Measurements from ENCODE around the gene GOLPH3L. TPM values are rescaled to one million over a fixed set of nuclear protein-coding genes. Genes with fewer than 3 reads are reported as not detected.
"Not testable (repeated sequence)": the region's sequence is repeated elsewhere in the genome, so short reads cannot be mapped to it uniquely, and the experiment has no call there.

GOLPH3L gene
- total RNA-seq, 1 donor from 2014 or later, result 30.9 TPM

DNA sequence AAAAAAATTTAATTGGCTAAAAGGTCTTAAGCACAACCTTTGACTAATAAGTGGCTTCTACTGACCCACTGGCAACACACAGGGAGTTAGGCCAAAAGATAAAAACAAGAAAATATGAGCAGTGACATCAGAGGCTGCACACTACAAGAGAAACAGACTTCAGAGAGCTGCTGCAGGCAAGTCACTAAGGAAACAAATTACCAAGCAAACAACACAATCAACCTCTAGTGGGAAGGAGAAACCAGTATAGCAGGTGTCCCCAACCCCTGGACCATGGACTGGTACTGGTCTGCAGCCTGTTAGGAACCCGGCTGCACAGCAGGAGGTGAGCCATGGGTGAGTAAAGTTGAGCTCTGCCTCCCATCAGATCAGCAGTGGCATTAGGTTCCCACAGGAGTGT is 46.8 kb downstream of the GOLPH3L start:
- Mint-ChIP-seq H3K9me3 (no peaks in the 10 kb centered on the region), H3K27ac (peak overlapping the region; percentile 86), H3K4me3 (no peak overlapping the region), H3K4me1 (ENCODE audit: unreplicated experiment) (no peaks in the 10 kb centered on the region), H3K27me3 (no peaks in the 10 kb centered on the region), H3K36me3 (no peaks in the 10 kb centered on the region)
- no peak for DNase-seq (ENCODE audit: extremely low spot score, unreplicated experiment)
- no peak for TF ChIP-seq CTCF (conservative IDR thresholded peaks at IDR 0.05)

GRCh38 chr1:150649441-150650075 is 47.4 kb downstream of the GOLPH3L start:
- H3K27me3 Mint-ChIP-seq, result no peaks in the 10 kb centered on the region
- no peak for DNase-seq (ENCODE audit: extremely low spot score, unreplicated experiment)
- no peaks in the 10 kb centered on the region for H3K36me3 Mint-ChIP-seq
- H3K27ac Mint-ChIP-seq, result peak overlapping the region; percentile 86
- no peak overlapping the region for H3K4me3 Mint-ChIP-seq
- H3K4me1 Mint-ChIP-seq (ENCODE audit: unreplicated experiment), result no peaks in the 10 kb centered on the region
- no peaks in the 10 kb centered on the region for H3K9me3 Mint-ChIP-seq
- no peak for TF ChIP-seq CTCF (conservative IDR thresholded peaks at IDR 0.05)

DNA sequence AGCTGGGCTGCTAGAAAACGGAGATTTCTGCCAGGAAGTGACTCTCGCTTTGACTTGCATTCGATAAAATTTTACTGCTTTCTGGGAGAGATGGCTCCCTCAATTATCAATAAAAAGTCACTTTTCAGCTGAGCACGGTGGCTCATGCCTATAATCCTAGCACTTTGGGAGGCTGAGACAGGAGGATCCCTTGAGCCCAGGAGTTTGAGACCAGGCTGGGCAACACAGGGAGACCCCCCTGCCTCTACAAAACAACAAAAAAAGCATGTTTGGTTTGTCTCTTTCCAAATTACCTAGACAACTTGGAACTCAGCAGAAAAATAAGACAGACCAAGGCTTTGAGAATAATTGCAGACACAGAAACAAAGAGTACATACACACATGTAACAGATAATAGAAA is 54.7 kb downstream of the GOLPH3L start:
- H3K27ac Mint-ChIP-seq, result no peak overlapping the region
- no peaks in the 10 kb centered on the region for H3K9me3 Mint-ChIP-seq
- H3K36me3 Mint-ChIP-seq, result no peaks in the 10 kb centered on the region
- no peak overlapping the region for H3K4me3 Mint-ChIP-seq
- no peak for DNase-seq (ENCODE audit: extremely low spot score, unreplicated experiment)
- TF ChIP-seq CTCF (conservative IDR thresholded peaks at IDR 0.05), result no peak
- no peaks in the 10 kb centered on the region for H3K27me3 Mint-ChIP-seq
- no peaks in the 10 kb centered on the region for H3K4me1 Mint-ChIP-seq (ENCODE audit: unreplicated experiment)

GRCh38 chr1:150641126-150641815 is 55.7 kb downstream of the GOLPH3L start:
- H3K27me3 Mint-ChIP-seq; H3K9me3 Mint-ChIP-seq; H3K4me1 Mint-ChIP-seq (ENCODE audit: unreplicated experiment); DNase-seq (ENCODE audit: extremely low spot score, unreplicated experiment); H3K27ac Mint-ChIP-seq; H3K4me3 Mint-ChIP-seq; H3K36me3 Mint-ChIP-seq: not testable (repeated sequence)

GRCh38 chr1:150638430-150638829 is 58.5 kb downstream of the GOLPH3L start:
- not testable (repeated sequence) for DNase-seq (ENCODE audit: extremely low spot score, unreplicated experiment); H3K4me3 Mint-ChIP-seq; H3K27ac Mint-ChIP-seq; H3K36me3 Mint-ChIP-seq; H3K27me3 Mint-ChIP-seq; H3K9me3 Mint-ChIP-seq
- H3K4me1 Mint-ChIP-seq (ENCODE audit: unreplicated experiment), result peaks cover 11% of the 10 kb centered on the region

DNA sequence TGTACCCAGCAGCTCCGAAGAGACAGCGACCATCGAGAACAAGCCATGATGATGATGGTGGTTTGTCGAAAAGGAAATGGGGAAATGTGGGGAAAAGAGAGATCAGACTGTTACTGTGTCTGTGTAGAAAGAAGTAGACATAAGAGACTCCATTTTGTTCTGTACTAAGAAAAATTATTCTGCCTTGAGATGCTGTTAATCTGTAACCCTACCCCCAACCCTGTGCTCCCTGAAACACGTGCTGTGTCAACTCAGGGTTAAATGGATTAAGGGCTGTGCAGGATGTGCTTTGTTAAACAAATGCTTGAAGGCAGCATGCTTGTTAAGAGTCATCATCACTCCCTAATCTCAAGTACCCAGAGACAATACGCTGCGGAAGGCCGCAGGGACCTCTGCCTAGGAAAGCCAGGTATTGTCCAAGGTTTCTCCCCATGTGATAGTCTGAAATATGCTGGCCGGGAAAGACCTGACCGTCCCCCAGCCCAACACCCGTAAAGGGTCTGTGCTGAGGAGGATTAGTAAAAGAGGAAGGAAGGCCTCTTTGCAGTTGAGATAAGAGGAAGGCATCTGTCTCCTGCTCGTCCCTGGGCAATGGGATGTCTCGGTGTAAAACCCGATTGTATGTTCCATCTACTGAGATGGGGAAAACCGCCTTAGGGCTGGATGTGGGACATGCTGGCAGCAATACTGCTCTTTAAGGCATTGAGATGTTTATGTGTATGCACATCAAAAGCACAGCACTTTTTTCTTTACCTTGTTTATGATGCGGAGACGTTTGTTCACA is 61.9 kb downstream of the GOLPH3L start:
- Mint-ChIP-seq H3K27ac (peak overlapping the region; percentile 22), H3K4me1 (ENCODE audit: unreplicated experiment) (peaks cover 15% of the 10 kb centered on the region)
- not testable (repeated sequence) for H3K9me3 Mint-ChIP-seq; H3K4me3 Mint-ChIP-seq; H3K27me3 Mint-ChIP-seq; H3K36me3 Mint-ChIP-seq; DNase-seq (ENCODE audit: extremely low spot score, unreplicated experiment)

Data from type B pancreatic cell (in vitro differentiated cells).